ENCODE measurements around the gene PEDS1. TPM values are rescaled to one million over a fixed set of nuclear protein-coding genes. Genes with fewer than 3 reads are reported as not detected.
"Not testable (repeated sequence)": the region's sequence is repeated elsewhere in the genome, so short reads cannot be mapped to it uniquely, and the experiment has no call there.

PEDS1 gene
- total RNA-seq, 1 experiment from 2014 or later, result 40.0 TPM

DNA sequence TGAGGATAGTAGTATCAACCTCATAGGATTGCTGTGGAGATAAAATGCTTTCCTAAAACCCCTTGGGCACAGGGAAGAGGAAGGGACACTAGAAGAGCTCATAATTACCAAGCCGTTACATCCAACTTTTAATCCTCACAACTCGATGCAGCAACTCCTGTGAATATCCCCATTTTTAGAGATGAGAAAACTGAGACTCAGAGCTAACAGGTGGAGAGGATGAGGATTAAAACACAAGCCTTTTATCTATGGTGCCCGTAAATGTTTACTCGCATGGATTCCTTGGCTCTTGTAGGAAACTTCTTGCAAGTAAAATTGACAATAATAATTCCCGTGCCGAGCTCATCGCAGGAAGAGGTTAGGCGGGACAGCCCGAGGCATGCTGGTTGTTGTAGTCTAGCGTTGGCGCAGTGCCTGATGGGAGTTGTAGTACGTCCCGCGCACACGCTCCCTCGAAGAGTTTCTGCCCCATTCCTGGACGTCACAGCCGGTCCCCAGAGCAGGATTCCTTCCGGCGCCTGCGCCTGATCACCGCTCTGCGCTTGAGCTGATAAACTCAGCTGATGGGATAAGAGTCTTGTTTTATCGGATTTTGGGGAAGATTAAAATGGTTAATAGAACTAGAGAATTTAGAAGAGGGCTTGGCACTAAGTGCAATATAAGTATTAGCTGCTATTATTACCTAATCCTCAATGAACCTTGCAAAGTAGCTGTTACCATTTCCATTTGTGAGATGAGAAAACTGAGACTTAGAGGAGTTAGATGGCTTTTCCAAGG, 37.7 kb downstream of the PEDS1 start:
- peak; percentile 95 for DNase-seq (ENCODE audit: extremely low read depth, low read depth)

DNA sequence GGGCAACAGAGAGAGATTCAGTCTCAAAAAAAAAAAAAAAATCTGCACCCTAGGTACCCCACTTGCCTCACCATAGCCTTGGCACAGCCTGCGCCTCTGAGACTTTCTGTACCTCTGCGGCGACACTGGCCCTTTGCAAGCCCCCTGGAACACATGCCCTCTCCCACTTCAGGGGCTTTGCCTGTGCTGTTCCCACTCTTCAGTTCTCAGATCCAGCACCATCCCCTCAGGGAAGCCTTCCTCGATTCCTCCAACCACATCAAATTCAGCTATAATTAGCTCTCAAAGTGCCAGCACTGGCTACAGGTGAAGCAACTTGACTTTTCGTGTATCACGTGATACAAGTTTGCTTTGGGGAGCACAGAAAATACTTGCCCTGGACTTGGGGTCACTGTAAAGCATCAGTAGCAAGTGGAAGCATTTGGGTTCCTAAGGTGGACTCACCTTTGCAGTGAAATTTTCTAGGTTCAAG, 38.4 kb downstream of the PEDS1 start:
- DNase-seq (ENCODE audit: extremely low read depth, low read depth), result no peak

DNA sequence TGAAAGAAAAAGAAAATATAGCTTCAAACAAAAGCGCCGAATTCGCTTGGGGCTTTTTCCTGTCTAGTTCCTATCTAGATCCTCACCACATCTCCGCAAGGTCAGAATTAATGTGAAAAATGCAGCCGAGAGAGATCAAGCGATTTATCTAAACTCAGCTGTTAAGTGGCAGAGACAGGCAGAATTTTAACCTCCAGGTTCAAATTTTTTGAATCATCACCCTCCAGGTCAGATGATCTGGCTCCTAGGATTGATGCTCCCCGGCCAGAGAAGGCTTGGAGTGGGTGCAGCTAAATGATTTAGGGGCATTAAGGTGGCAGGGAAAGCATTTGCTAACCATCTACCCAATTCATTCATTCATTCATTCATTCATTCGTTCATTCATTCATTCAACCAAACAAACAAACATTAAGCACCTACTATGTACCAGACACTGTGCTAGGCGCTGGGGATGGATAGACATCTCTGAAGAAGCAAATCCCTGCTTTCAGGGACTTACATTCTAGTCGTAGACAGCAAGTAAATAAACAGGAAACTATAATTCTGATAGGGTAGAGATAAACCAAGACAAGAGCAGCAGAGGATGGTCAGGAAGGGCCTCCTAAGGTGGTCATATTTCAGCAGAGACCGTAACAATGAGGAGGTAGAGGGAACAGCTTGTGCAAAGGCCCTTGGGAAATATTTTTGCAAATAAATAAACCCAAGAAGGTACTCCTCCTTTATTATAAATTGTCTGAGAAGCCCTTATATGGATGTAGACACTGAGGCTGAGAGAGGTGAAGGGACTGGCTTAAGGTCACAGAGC, 39.9 kb downstream of the PEDS1 start:
- no peak for DNase-seq (ENCODE audit: extremely low read depth, low read depth)

DNA sequence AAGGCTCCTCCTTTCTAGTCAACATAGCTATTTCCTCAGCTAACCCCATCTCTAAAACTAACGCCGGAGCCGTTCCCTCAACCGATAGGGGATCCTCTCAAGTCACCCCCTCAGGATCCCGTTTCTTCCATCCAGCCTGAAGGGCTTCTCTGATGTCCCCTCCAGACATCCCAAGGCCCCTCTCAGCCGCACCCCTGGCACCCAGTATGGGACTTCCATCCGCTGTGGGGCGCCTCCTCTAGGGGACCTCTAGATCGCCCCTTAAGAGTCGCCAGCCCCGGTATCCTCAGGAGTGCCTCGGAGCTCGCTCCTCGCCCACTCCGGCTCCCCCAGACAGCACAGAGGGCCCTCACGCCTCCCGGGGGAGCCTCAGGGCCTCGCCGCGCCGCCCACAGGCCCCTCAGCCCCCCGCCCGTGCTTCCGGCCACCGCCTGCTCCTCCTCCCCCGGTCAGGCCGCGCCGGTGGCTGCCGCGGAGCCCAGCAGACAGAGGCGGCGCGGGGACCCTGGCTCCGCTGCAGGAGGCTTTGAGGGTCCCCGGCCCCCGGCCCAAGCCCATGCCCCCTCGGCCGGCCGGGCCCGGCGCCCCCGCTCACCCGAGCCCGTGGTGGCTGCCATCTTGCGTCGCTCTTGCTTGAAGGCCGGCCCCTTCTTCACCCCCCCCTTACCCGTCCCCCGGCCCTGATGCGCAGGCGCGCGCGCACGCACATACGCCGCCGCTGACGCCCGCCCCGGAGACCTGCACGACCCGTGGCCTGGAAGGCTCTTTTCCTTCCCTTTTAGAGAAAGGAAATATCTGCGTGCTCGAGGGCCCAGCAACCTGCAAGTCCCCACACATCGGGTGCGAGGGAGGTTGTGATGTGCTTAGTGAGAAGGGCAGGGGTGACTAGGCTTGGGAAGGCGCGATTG, 40.8 kb downstream of the PEDS1 start, which contains the start of gene UBE2V1:
UBE2V1 (minus strand) TSS at position 639 of the 908 bp plus-strand sequence; CDS start at position 617, 22 bp downstream.
- DNase-seq (ENCODE audit: extremely low read depth, low read depth), result peak; percentile 82

DNA sequence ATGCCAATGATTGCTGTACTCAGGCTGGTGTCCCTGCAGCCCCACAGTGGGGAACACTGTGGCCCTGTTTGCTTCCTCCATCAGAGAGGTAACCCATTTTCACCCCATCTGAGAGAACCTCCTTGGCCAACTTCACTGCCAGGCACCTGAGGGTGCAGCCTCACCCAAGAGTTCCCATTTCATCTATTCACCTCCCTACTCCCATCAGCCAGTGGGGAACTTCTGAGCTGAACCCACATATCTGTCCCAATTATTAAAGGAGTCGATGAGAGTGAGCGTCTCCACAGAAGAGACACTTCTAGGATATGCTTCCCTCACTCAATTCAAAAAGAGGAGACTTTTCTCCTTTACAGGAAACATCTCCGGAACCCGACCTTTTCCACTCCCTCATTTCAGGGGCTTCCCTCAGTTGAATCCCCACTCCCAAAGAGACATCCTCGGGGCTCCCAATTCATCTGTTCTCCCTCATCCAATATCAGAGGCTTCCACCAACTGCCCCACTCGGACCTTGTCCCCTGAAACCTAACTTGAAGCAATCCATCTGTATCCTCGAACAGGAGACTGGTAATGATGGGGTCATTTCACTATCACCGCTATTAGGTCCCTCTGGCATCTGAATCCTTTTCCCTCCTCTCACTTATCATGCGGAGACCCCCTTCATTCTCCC, 41.6 kb downstream of the PEDS1 start:
- DNase-seq (ENCODE audit: extremely low read depth, low read depth), result no peak

DNA sequence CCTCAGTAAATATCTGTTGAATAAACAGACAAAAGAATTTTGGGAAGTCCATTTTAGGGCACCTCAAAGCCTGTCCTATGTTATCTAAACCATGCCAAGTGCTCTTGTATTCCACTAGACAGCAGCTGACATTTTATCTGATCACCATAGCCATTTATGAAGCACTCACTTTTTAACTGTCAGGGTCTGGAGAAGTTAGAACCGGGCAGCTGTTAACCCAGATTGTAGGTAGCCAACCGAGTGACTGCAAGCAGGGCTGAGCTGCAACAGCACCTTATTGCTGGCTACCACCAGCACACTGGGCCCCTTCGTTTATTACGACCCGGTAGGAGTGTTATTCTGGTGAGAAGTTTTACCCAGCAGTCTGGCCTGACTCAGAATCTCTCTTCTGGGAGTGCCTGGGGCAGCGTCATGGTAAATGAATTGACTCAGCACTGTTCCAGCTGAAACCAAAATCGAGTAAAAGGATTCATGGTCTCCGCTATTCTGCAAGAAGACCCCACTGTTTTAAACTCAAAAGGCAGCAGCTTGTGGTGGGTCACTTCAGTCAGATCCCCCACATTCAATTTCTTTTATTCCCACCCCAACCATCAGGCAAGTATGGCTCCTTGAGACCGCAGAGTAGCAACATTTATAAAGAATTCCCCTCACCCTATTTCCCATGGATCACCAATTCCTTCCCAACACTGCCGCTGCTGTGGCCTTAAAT, 42.2 kb downstream of the PEDS1 start:
- no peak for DNase-seq (ENCODE audit: extremely low read depth, low read depth)

DNA sequence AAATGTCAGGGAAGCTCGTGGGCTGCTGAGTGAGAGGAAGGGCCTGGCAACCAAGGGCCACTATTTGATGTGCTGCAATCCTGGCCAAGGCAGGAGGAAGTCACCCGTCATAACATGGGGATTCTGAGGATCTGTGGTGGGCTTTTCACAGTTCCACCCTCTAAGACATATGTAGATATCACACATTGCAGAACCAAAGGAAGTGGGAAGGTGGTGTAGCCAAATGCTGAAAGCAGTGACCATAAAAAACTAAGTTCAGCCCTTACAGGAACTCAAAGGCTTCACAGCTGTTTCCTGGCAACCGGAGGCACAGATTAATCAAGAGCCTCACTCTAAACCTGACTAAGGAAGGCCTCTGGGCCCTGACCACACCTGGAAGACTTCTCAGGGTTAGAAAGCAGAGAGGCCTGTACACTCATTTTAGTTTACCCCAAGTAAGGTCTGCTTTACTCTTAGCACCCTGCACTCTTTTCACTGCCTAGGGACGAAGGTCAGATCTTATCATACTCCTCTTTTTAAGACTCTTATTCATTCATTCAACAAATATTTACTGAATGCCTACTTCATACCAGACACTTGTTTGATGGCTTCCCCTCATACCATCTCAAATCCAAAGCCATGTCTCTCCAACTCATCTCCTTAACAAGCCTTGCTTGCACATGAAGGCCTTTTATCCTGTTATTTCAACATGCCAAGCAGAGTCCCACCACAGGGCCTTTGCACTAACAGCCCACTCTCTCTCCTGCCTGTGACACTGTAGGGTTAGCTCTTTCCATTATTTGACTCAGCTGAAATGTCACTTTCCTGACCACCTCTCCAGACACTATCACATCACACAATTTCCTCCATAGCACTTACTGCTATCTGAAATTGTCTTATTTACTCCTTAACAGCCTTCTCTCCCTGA, 43.1 kb downstream of the PEDS1 start:
- no peak for DNase-seq (ENCODE audit: extremely low read depth, low read depth)

DNA sequence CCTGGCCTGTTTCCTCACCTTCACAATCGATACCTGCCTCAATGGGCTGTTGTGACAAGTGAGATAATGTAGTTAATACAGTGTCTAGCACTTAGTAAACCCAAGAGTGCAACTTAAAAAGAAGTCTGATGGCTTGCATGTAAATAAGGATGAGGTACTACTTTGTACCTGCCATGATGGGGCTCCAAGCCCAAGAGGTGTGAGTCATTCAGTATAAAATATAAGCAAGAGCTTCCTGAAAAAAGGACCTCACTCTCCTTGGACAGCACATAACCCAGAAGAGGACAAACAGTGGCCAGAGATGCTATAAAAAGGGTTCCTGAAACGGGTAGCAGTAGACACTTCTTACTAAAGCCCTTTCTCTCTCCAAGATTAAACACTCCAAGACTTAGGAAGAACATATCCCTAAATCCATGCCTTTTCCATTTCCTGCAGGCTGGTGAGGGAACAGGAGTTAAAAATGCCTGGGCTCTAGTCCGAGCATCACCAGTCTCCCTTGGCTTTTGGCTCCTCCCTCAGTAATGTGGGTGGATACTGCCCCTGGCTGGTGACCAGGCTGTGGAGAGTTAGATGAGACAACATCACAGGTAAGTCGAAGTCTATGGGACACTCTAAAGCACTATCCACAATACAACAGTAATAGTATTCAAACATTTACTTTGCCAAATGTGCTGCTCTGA, 44.8 kb downstream of the PEDS1 start:
- no peak for DNase-seq (ENCODE audit: extremely low read depth, low read depth)

DNA sequence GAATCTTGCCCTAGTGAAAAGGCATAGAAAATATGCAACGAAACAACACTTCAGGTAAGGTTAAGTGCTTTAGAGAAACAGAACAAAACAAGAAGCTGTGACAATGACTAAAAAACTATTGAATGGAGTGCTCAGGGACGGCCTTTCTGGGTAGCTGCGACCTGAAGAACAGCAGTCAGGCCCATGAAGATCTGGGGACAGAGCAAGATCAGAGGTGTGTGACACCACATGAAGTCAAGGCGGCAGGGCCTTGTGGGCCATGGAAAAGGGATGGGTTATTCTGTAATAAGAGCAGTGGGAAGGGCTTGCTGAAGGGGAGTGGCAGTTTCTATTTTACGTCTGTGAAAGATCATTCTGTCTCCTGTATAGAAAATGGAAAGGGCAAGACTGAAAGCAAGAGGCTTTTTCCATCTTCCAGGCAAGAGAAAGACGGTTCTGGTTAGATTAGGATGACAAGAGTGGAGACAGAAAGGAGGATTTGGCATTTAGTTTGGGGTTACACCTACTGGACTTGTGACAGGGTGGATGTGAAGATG, 45.7 kb downstream of the PEDS1 start:
- DNase-seq (ENCODE audit: extremely low read depth, low read depth), result no peak

DNA sequence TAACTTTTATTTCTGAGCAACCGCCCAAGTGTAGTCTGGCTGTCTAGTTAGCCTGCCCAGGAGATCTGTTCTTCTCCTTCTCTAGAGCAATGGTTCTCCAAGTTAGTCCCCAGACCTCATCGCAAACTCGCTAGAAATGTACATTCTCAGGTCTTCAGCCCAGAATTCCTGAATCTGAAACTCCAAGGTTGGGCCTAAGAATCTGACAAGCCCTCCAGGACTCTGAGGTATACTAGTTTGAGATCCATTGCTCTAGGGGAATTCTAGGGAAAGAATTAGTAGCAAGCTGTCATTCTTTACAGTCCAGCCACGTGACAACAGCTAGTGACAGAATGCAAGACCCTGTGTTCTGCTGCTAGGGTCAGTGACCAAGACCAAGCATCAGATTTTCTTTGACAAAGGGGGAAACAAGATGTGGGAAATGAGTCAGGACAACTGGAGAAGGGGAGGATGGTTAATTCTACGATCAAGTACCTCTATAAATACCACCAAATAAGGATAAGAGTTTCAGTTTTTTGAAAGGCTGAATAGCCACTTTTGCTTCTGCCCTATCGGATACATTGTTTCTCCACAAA, 46.4 kb downstream of the PEDS1 start:
- no peak for DNase-seq (ENCODE audit: extremely low read depth, low read depth)

DNA sequence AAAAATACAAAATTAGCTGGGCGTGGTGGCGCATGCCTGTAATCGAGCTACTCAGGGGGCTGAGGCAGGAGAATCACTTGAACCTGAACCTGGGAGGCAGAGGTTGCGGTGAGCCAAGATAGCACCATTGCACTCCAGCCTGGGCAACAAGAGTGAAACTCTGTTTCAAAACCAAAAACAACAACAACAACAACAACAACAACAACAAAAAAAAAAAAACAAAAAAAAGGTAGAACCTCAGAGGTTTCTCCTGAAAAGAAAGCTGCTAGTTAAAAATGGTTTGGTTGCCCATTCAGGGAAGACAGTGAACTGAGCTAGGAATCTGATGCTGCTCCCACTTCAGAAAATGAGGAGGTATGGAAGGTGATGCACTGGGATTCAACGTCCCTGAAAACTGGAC, 46.9 kb downstream of the PEDS1 start:
- DNase-seq (ENCODE audit: extremely low read depth, low read depth), result not testable (repeated sequence)

Other genes starting within 250 kb of the PEDS1 start
- gene SPATA2, start 238.2 kb downstream of the PEDS1 start, total RNA-seq (2014; rRNA removed; shearing (Covaris generic)), result 5.3 and 6.1 TPM in 2 replicates
- 48.5 and 51.9 TPM in 2 replicates for gene RNF114, start 217.3 kb downstream of the PEDS1 start, total RNA-seq (2014; rRNA removed; shearing (Covaris generic))
- 2.2 and 2.3 TPM in 2 replicates for gene SNAI1, start 170.7 kb downstream of the PEDS1 start, total RNA-seq (2014; rRNA removed; shearing (Covaris generic))
- 95.4 and 105 TPM in 2 replicates for gene UBE2V1, start 40.6 kb downstream of the PEDS1 start, total RNA-seq (2014; rRNA removed; shearing (Covaris generic))
- 109 and 147 TPM in 2 replicates for gene CEBPB, start 37.1 kb upstream of the PEDS1 start, total RNA-seq (2014; rRNA removed; shearing (Covaris generic))